WERI-Rb-1 (cell line): ENCODE data around the gene STK10.
"Not testable (repeated sequence)": the region's sequence is repeated elsewhere in the genome, so short reads cannot be mapped to it uniquely, and the experiment has no call there.

Source experiments
- DNase-seq: peaks from one replicate; pipeline ENCODE4 v3.0.0-alpha.2; 2020
- H3K27ac ChIP-seq: fragments of 250-450 bp; sonication (Bioruptor Pico); 2 replicates; pipeline ENCODE4 v1.5.1; 2020; ENCODE audit warnings: mild to moderate bottlenecking, moderate library complexity
- H3K27me3 ChIP-seq: fragments of 250-450 bp; sonication (Bioruptor Pico); 2 replicates; pipeline ENCODE4 v1.5.1; 2021; ENCODE audit warnings: mild to moderate bottlenecking, low read depth, moderate library complexity; ENCODE audit not compliant: insufficient read depth, severe bottlenecking
- H3K36me3 ChIP-seq: fragments of 250-450 bp; sonication (Bioruptor Pico); 2 replicates; pipeline ENCODE4 v1.5.1; 2020; ENCODE audit warnings: mild to moderate bottlenecking, moderate library complexity
- H3K4me3 ChIP-seq: 2 replicates; pipeline ENCODE4 v1.5.1; 2011; ENCODE audit warnings: low read depth, mild to moderate bottlenecking, control low read depth, low read length
- H3K9me3 ChIP-seq: fragments of 250-450 bp; sonication (Bioruptor Pico); 2 replicates; pipeline ENCODE4 v1.5.1; 2021; ENCODE audit warnings: mild to moderate bottlenecking, moderate library complexity; ENCODE audit not compliant: severe bottlenecking
- TF ChIP-seq, protein P1 (sequence below): IDR thresholded peaks from 2 replicates; pipeline ENCODE4 v1.5.1; 2011; ENCODE audit warnings: low read depth, mild to moderate bottlenecking, control low read depth, inconsistent platforms, low read length

STK10 gene

DNA sequence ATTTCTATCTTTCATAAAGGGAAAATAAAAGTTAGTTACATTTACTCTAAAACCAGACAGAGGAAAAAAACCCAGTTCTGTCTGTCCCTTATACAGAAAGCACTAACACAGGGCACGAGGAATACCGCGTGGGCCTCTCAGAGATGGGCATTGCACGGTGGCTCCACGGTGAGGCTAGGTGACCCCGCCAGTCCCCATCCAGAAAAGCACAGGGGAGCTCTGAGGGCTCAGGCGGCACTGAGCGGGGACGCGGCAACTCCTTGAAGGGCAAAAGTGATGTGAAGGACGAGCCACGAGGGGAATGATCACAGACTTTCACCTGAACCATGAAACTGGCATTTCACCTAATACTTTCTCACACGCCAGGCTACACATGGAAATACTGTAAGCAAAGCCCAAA, 145.8 kb downstream of the STK10 start:
- no peaks in the 10 kb centered on the region for H3K9me3 ChIP-seq
- TF ChIP-seq, protein P1, sequence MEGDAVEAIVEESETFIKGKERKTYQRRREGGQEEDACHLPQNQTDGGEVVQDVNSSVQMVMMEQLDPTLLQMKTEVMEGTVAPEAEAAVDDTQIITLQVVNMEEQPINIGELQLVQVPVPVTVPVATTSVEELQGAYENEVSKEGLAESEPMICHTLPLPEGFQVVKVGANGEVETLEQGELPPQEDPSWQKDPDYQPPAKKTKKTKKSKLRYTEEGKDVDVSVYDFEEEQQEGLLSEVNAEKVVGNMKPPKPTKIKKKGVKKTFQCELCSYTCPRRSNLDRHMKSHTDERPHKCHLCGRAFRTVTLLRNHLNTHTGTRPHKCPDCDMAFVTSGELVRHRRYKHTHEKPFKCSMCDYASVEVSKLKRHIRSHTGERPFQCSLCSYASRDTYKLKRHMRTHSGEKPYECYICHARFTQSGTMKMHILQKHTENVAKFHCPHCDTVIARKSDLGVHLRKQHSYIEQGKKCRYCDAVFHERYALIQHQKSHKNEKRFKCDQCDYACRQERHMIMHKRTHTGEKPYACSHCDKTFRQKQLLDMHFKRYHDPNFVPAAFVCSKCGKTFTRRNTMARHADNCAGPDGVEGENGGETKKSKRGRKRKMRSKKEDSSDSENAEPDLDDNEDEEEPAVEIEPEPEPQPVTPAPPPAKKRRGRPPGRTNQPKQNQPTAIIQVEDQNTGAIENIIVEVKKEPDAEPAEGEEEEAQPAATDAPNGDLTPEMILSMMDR: no peak
- no peak for DNase-seq
- no peaks in the 10 kb centered on the region for H3K27me3 ChIP-seq
- no peaks in the 10 kb centered on the region for H3K36me3 ChIP-seq
- H3K27ac ChIP-seq: no peak overlapping the region
- no peak overlapping the region for H3K4me3 ChIP-seq

DNA sequence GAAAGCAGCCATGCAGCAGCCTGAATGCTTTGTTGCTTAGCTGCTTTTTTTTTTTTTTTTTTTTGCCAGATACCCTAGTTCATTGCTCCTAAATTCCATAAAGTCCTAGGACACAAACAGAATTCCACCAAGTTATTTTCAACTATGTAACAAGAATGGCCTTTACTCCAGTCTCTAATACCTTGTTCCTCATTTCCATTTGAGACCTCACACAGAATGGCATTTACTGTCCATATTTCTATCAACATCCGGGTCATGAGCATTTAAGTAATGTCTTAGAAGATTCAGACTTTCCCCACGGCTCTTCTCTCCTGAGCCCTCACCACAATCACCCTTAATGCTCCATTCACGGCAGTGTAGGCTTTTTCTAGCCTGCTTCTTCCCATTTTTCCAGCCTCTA, 149.9 kb downstream of the STK10 start:
- no peak overlapping the region for H3K27ac ChIP-seq
- no peak overlapping the region for H3K4me3 ChIP-seq
- TF ChIP-seq, protein P1: no peak
- H3K36me3 ChIP-seq: no peaks in the 10 kb centered on the region
- H3K27me3 ChIP-seq: no peaks in the 10 kb centered on the region
- no peak for DNase-seq
- H3K9me3 ChIP-seq: no peaks in the 10 kb centered on the region

DNA sequence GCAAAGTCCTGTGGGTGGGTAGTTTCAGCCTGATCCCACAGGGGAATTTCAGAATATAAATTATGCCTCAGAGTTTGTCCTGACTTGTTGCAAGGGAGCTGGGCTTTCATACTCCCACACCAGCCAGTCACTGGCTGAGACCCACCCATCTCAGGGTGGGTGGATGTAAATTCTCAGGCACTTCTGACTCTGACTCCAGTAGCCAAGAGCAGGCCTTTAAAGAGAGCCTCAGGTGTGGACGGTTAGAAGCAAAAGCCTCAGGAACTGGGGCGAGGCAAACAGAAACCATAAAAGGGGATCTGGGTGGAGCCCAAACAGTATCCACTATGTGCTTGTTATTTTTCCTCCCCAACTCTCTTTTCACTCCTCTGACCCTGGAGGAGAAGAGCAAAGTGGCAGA, 153.0 kb downstream of the STK10 start:
- H3K9me3 ChIP-seq: peaks cover 10% of the 10 kb centered on the region
- no peaks in the 10 kb centered on the region for H3K36me3 ChIP-seq
- H3K4me3 ChIP-seq: no peak overlapping the region
- H3K27me3 ChIP-seq: no peaks in the 10 kb centered on the region
- no peak overlapping the region for H3K27ac ChIP-seq
- DNase-seq: no peak
- TF ChIP-seq, protein P1: no peak

DNA sequence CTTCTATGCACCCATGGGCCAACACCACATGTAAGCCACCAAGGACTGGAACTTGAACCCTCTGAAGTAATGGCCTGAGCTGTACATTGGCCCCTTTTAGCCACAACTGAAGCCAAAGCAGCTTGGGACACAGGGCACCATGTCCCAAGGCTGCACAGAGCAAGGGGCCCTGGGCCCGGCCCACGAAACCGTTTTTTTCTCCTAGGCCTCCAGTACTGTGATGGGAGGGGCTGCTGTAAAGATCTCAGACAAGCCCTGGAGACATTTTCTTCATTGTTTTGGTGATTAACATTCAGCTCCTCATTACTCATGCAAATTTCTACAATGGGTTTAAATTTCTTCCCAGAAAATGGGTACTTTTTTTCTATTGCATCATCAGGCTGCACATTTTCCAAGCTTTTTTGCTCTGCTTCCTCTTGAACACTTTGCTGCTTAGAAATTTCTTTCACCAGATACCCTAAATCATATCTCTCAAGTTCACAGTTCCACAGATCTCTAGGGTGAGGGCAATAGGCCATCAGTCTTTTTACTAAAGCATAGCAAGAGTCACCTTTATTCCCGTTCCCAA, 156.0 kb downstream of the STK10 start:
- DNase-seq: no peak
- H3K27me3 ChIP-seq: no peaks in the 10 kb centered on the region

DNA sequence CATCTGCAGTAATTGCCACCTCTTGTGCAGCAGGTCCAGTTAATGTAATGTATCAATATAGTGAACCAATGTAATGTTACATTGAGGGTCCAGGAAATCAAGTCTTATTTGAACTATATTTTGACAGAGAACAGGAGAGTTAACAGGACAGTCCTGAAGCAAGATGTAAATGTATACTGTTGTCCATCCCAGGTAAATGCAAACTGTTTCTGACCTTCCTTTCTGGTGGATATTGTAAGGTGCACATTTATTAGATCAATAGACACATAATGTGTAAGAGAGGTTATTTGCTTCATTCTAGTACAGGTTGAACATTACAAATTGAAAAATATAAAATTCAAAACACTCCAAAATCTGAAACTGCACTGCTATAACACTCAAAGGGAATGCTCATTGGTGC, 158.1 kb downstream of the STK10 start:
- H3K27ac ChIP-seq: no peak overlapping the region
- H3K27me3 ChIP-seq: no peaks in the 10 kb centered on the region
- TF ChIP-seq, protein P1: no peak
- no peak overlapping the region for H3K4me3 ChIP-seq
- no peak for DNase-seq
- peaks cover 10% of the 10 kb centered on the region for H3K9me3 ChIP-seq
- H3K36me3 ChIP-seq: no peaks in the 10 kb centered on the region

More for the DNA sequence above, 156.0 kb downstream of the STK10 start:
- Histone ChIP-seq H3K9me3 (peaks cover 10% of the 10 kb centered on the region), H3K4me3 (no peak overlapping the region), H3K27ac (no peak overlapping the region), H3K36me3 (no peaks in the 10 kb centered on the region)
- TF ChIP-seq, protein P1: no peak

DNA sequence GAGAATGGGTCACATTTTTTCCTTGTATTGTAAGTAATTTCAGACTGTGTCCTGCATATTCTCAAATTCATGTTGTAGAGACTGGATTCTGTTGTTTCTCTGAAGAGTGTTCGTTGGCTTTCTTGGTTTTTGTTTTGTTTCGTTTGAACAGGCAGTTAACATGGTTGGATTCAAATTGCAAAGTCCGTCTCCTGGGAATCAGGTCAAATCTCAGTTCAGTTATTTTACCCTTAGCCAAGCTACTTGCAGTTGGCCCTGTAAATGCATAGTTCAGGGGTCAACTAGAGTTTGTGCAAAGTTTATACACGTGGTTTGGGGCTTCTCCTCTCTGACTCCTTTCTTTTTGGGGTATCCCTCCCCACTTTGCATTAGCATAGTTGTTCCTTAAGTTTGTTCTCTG, 159.9 kb downstream of the STK10 start:
- H3K27ac ChIP-seq: no peak overlapping the region
- peaks cover 10% of the 10 kb centered on the region for H3K9me3 ChIP-seq
- H3K27me3 ChIP-seq: no peaks in the 10 kb centered on the region
- no peak for DNase-seq
- TF ChIP-seq, protein P1: no peak
- H3K36me3 ChIP-seq: no peaks in the 10 kb centered on the region
- H3K4me3 ChIP-seq: no peak overlapping the region

DNA sequence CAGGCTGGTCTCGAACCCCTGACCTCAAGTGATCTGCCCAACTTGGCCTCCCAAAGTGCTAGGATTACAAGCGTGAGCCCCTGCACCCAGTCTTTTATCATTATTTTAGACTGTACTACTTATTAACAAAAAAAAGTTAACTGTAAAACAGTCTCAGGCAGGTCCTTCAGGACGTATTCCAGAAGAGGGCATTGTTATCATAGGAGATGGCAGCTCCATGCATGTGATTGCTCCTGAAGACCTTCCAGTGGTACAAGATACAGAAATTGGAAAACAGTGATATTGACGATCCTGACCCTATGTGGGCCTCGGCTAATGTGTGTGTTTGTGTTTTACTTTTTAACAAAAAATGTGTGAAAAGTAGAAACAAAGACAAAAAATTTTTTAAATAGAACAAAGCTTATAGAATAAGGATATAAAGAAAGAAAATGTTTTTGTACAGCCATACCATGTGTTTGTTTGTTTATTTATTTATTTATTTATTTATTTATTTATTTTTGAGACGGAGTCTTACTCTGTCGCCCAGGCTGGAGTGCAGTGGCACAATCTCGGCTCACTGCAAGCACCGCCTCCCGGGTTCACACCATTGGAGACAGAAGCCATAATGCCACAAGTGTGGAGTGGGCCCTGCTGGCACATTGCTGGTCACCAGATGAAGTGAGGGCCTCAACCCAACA, 167.8 kb downstream of the STK10 start:
- H3K4me3 ChIP-seq, H3K27me3 ChIP-seq, H3K36me3 ChIP-seq, H3K9me3 ChIP-seq, DNase-seq, H3K27ac ChIP-seq: not testable (repeated sequence)
